DOHH2 (cell line): ENCODE data around the gene RBM41.

Experiments
- H3F3A ChIP-seq: fragments of 200-600 bp; sonication (generic), shearing (Covaris generic); 2 replicates; pipeline ENCODE4 v1.6.0; 2016; ENCODE audit warnings: antibody characterized with exemption, mild to moderate bottlenecking; ENCODE audit not compliant: control insufficient read depth, insufficient read depth
- H3K27ac ChIP-seq: fragments of 200-600 bp; sonication (generic); 2 replicates; pipeline ENCODE4 v1.5.1; 2014; ENCODE audit warnings: low read depth, mild to moderate bottlenecking, low read length, moderate library complexity
- H3K27me3 ChIP-seq: fragments of 200-600 bp; sonication (generic); 2 replicates; pipeline ENCODE4 v1.6.1; 2014; ENCODE audit warnings: mild to moderate bottlenecking, low read length, mixed read lengths; ENCODE audit not compliant: control insufficient read depth
- H3K36me3 ChIP-seq: fragments of 200-600 bp; sonication (generic); 2 replicates; pipeline ENCODE4 v1.6.1; 2014; ENCODE audit warnings: mild to moderate bottlenecking, low read length, moderate library complexity, mixed read lengths; ENCODE audit not compliant: control insufficient read depth
- H3K4me1 ChIP-seq: fragments of 200-600 bp; sonication (generic); 2 replicates; pipeline ENCODE4 v1.6.1; 2014; ENCODE audit warnings: mild to moderate bottlenecking, low read length, mixed read lengths; ENCODE audit not compliant: control insufficient read depth
- H3K4me2 ChIP-seq: fragments of 200-600 bp; sonication (generic); 2 replicates; pipeline ENCODE4 v1.6.0; 2014; ENCODE audit warnings: mild to moderate bottlenecking, low read length, moderate library complexity
- H3K4me3 ChIP-seq: fragments of 200-600 bp; sonication (generic); 2 replicates; pipeline ENCODE4 v1.5.1; 2014; ENCODE audit warnings: mild to moderate bottlenecking, low read length, mixed read lengths
- H3K79me2 ChIP-seq: fragments of 200-600 bp; sonication (generic); 2 replicates; pipeline ENCODE4 v1.6.1; 2014; ENCODE audit warnings: mild to moderate bottlenecking, low read length, mixed read lengths; ENCODE audit not compliant: control insufficient read depth
- H3K9me2 ChIP-seq: fragments of 200-600 bp; sonication (generic); replicated peaks from 2 replicates; pipeline ENCODE4 v1.6.1; 2014; ENCODE audit warnings: mild to moderate bottlenecking, low read length, mixed read lengths; ENCODE audit not compliant: control insufficient read depth
- H3K9me3 ChIP-seq: fragments of 200-600 bp; sonication (generic); 2 replicates; pipeline ENCODE4 v1.6.1; 2014; ENCODE audit warnings: antibody characterized with exemption, low read length, mixed read lengths; ENCODE audit not compliant: control insufficient read depth, insufficient read depth
- H4K20me1 ChIP-seq: fragments of 200-600 bp; sonication (generic); 2 replicates; pipeline ENCODE4 v1.6.0; 2014; ENCODE audit warnings: low read depth, mild to moderate bottlenecking, antibody characterized with exemption, low read length, moderate library complexity; ENCODE audit not compliant: control insufficient read depth, insufficient read depth
- CTCF ChIP-seq: fragments of 200-600 bp; sonication (generic); IDR thresholded peaks from one replicate; pipeline ENCODE4 v1.5.1; 2014; ENCODE audit warnings: antibody characterized with exemption, mild to moderate bottlenecking, low read depth, low read length; ENCODE audit not compliant: poor library complexity, severe bottlenecking
- EZH2phosphoT487 ChIP-seq: fragments of 200-600 bp; sonication (generic); IDR thresholded peaks from 2 replicates; pipeline ENCODE4 v1.6.1; 2017; ENCODE audit warnings: borderline replicate concordance, mild to moderate bottlenecking, antibody characterized with exemption, low read length, moderate library complexity, mixed read lengths

Gene RBM41

GRCh38 chrX:107054978-107055377 is 63.6 kb downstream of the RBM41 start:
- H3K4me3 ChIP-seq = no peak overlapping the region
- no peak for TF ChIP-seq EZH2phosphoT487

GRCh38 chrX:107050195-107050709 is 68.4 kb downstream of the RBM41 start:
- H3K4me1 ChIP-seq = no peaks in the 10 kb centered on the region
- H3K9me2 ChIP-seq = no peaks in the 10 kb centered on the region
- no peaks in the 10 kb centered on the region for H3F3A ChIP-seq
- H3K4me3 ChIP-seq = no peak overlapping the region
- no peaks in the 10 kb centered on the region for H3K27me3 ChIP-seq
- no peaks in the 10 kb centered on the region for H3K36me3 ChIP-seq
- H3K79me2 ChIP-seq = no peaks in the 10 kb centered on the region
- no peak overlapping the region for H3K4me2 ChIP-seq
- TF ChIP-seq EZH2phosphoT487 (no peak), CTCF (no peak)
- no peak overlapping the region for H3K27ac ChIP-seq
- H4K20me1 ChIP-seq = no peaks in the 10 kb centered on the region
- no peaks in the 10 kb centered on the region for H3K9me3 ChIP-seq

More at GRCh38 chrX:107054978-107055377, 63.6 kb downstream of the RBM41 start:
- H4K20me1 ChIP-seq = no peaks in the 10 kb centered on the region
- H3K4me2 ChIP-seq = no peak overlapping the region
- H3K27ac ChIP-seq = no peak overlapping the region
- H3K4me1 ChIP-seq = no peaks in the 10 kb centered on the region
- no peaks in the 10 kb centered on the region for H3K36me3 ChIP-seq
- H3F3A ChIP-seq = no peaks in the 10 kb centered on the region
- H3K9me3 ChIP-seq = no peaks in the 10 kb centered on the region
- no peaks in the 10 kb centered on the region for H3K9me2 ChIP-seq
- H3K79me2 ChIP-seq = no peaks in the 10 kb centered on the region
- H3K27me3 ChIP-seq = no peaks in the 10 kb centered on the region

GRCh38 chrX:107047622-107048021 is 71.0 kb downstream of the RBM41 start:
- Histone ChIP-seq H3K9me2 (no peaks in the 10 kb centered on the region), H3K79me2 (no peaks in the 10 kb centered on the region), H3K4me1 (no peaks in the 10 kb centered on the region), H3K4me3 (no peak overlapping the region), H3K4me2 (no peak overlapping the region), H3K27ac (no peak overlapping the region), H3K9me3 (no peaks in the 10 kb centered on the region), H4K20me1 (no peaks in the 10 kb centered on the region), H3K27me3 (no peaks in the 10 kb centered on the region), H3F3A (no peaks in the 10 kb centered on the region), H3K36me3 (no peaks in the 10 kb centered on the region)
- TF ChIP-seq EZH2phosphoT487 (no peak), CTCF (no peak)

- Histone ChIP-seq H3K27ac (no peak overlapping the region), H3K9me3 (no peaks in the 10 kb centered on the region), H3K4me3 (no peak overlapping the region), H3F3A (no peaks in the 10 kb centered on the region), H3K4me2 (no peak overlapping the region), H3K4me1 (no peaks in the 10 kb centered on the region), H3K9me2 (no peaks in the 10 kb centered on the region), H3K27me3 (no peaks in the 10 kb centered on the region), H3K36me3 (no peaks in the 10 kb centered on the region), H4K20me1 (no peaks in the 10 kb centered on the region), H3K79me2 (no peaks in the 10 kb centered on the region)
- no peak for TF ChIP-seq EZH2phosphoT487
- no peak for TF ChIP-seq CTCF
These were observed 88.9 kb downstream of the RBM41 start for GRCh38 chrX:107029752-107030151.
